Vagina (tissue), 2 donors: ENCODE results near the gene PIP5K1B. TPM values are rescaled to one million over a fixed set of nuclear protein-coding genes. Genes with fewer than 3 reads are reported as not detected.

Experiments
- DNase-seq, 2 donors: peaks; one replicate each; pipeline ENCODE4 v3.0.0-alpha.2; 2017; ENCODE audit errors: extremely low spot score in 2 of 2
- H3K27ac ChIP-seq: fragments of 200-600 bp; sonication (generic); one replicate; pipeline ENCODE4 v1.5.1; 2019
- H3K27me3 ChIP-seq: fragments of 200-600 bp; sonication (generic); one replicate; pipeline ENCODE4 v1.5.1; 2019
- H3K36me3 ChIP-seq, 2 donors: fragments of 200-600 bp; sonication (generic); one replicate each; pipeline ENCODE4 v1.5.1; 2017 to 2019
- H3K4me1 ChIP-seq: fragments of 200-600 bp; sonication (generic); one replicate; pipeline ENCODE4 v1.5.1; 2019
- H3K4me3 ChIP-seq, 2 donors: fragments of 200-600 bp; sonication (generic); 1 replicate in 1 of 2; 2 replicates in 1 of 2; pipeline ENCODE4 v1.5.1; 2016 to 2019
- H3K9me3 ChIP-seq: fragments of 200-600 bp; sonication (generic); one replicate; pipeline ENCODE4 v1.5.1; 2019
- CTCF ChIP-seq, 3 experiments: fragments of 450-650 bp in 2 of 3; fragments of 200-600 bp in 1 of 3; sonication (generic) in 1 of 3; IDR thresholded peaks; one replicate each; pipeline ENCODE4 v1.5.1; 2017 to 2019; ENCODE audit warnings: antibody characterized with exemption in 3 of 3, mild to moderate bottlenecking in 2 of 3, moderate library complexity in 2 of 3
- POLR2A ChIP-seq, 2 donors: fragments of 450-650 bp; IDR thresholded peaks; one replicate each; pipeline ENCODE4 v1.6.1; 2017; ENCODE audit warnings: antibody characterized with exemption in 2 of 2, mild to moderate bottlenecking in 2 of 2, moderate library complexity in 2 of 2
- POLR2AphosphoS5 ChIP-seq, 2 donors: sonication (generic); formaldehyde crosslinking; IDR thresholded peaks; one replicate each; pipeline ENCODE4 v1.9.0; 2017; ENCODE audit warnings: antibody characterized with exemption in 2 of 2, mild to moderate bottlenecking in 2 of 2, low read depth in 1 of 2; ENCODE audit not compliant: insufficient read depth in 1 of 2
- intact Hi-C: fragments of 100-400 bp; cut with DNase I; formaldehyde crosslinking; loops from one replicate; pipeline ENCODE4 v1.15.1; 2023
- total RNA-seq: library from RNA; depleted of rRNA; stranded (reverse); fragments of >200 nt; gene quantifications from one replicate; pipeline ENCODE4 v1.2.3, GENCODE V29; 2016

PIP5K1B gene
- total RNA-seq, 1 donor from 2014 or later: 2.9 TPM

DNA sequence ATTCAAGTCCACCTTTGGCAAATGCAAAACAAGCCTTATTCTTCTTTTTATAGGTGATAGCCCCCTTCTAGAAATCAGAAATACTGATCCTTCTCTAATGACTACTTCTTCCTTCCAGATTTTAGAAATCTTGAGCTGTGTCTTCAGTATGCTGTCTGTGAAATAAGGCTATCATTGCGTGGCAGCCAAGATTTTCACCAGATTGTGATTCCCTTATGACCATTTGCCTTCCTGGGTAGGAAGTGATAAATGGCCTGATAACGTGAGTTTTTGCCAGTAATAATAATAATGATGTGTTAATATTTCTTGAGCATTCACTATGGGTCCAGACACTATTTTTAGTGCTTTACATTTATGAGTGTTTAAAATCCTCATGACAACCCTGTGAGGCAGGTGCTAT, 80.9 kb downstream of the PIP5K1B start:
- H3K27me3 ChIP-seq: no peaks in the 10 kb centered on the region
- no peak for DNase-seq
- H3K27ac ChIP-seq: no peak overlapping the region
- TF ChIP-seq POLR2AphosphoS5 (IDR thresholded peaks at IDR 0.05; ENCODE audit: insufficient read depth in 1 of 2, low read depth in 1 of 2) (no peak), CTCF (IDR thresholded peaks at IDR 0.05) (no peak), POLR2A (IDR thresholded peaks at IDR 0.05) (no peak)
- no peak overlapping the region for H3K4me3 ChIP-seq
- peaks cover 0 to 7% of the 10 kb centered on the region in 2 donors for H3K36me3 ChIP-seq
- intact Hi-C loops: no loop called here
- H3K9me3 ChIP-seq: no peaks in the 10 kb centered on the region
- H3K4me1 ChIP-seq: peaks cover 48% of the 10 kb centered on the region

DNA sequence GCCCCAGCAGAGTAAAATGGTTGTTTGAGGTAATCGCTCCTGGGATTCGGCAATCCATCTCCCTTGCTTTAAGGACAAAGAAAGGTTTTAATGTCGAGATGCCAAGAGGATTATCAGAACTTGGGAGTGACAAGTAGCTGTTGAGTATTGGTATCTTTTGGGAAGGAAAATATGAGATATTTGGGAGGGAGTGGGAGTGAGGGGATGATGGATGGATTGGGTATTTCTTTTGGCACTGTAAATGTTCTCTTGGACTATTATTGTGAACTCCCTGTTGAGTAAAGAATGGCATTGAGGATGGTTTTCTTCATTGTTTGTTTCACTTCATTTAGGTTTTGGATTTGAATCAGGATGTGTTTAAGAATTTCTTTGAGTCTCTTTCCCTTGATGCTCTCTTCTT, 86.1 kb downstream of the PIP5K1B start:
- TF ChIP-seq POLR2A (IDR thresholded peaks at IDR 0.05): no peak
- TF ChIP-seq POLR2AphosphoS5 (IDR thresholded peaks at IDR 0.05; ENCODE audit: insufficient read depth in 1 of 2, low read depth in 1 of 2): no peak
- no peak for TF ChIP-seq CTCF (IDR thresholded peaks at IDR 0.05)
- H3K4me1 ChIP-seq: no peaks in the 10 kb centered on the region
- no peak overlapping the region for H3K27ac ChIP-seq
- no peak for DNase-seq
- intact Hi-C loops: no loop called here
- H3K27me3 ChIP-seq: no peaks in the 10 kb centered on the region
- H3K9me3 ChIP-seq: no peaks in the 10 kb centered on the region
- H3K4me3 ChIP-seq: no peak overlapping the region
- H3K36me3 ChIP-seq: peaks cover 0 to 7% of the 10 kb centered on the region in 2 donors

DNA sequence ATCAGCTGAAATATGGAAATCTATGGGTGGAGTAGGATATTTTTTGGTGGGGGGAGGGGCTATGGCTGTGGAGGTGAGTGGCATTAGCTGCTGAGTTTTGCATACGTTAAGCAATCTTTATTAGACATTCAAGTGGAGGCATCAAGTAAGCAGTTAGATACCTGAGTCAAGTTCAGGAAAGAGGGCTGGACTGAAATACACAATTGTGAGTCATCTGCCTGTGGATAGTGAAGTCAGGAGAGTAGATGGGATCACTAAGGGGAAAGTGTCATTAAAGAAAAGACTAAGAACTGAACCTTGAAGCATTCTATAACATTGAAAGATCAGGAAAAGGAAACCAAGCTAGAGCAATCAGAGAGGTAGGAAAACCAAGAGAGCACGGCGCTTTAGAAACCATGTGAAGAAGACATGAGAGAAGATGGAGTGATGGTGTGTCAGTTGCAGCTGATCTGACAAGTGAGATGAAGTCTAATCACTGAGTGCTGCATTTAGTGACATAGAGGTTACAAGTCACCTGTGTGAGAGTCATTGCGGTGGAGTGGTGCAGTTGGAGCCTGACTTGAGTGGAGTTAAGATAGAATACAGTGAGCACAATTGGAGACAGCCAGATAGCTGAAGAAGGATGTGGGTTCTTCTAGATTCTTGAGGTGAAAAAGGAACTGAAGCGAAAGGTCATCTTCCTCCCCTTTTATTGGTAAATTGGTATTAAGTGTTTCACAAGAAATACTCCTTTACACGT, 88.7 kb downstream of the PIP5K1B start:
- Histone ChIP-seq H3K27me3 (no peaks in the 10 kb centered on the region), H3K4me1 (no peaks in the 10 kb centered on the region), H3K27ac (no peak overlapping the region), H3K4me3 (no peak overlapping the region), H3K9me3 (no peaks in the 10 kb centered on the region), H3K36me3 (no peaks in the 10 kb centered on the region)
- intact Hi-C loops: no loop called here
- TF ChIP-seq CTCF (IDR thresholded peaks at IDR 0.05) (no peak), POLR2AphosphoS5 (IDR thresholded peaks at IDR 0.05; ENCODE audit: insufficient read depth in 1 of 2, low read depth in 1 of 2) (no peak), POLR2A (IDR thresholded peaks at IDR 0.05) (no peak)
- no peak for DNase-seq

- intact Hi-C loops: no loop called here
- H3K27ac ChIP-seq: no peak overlapping the region
- no peaks in the 10 kb centered on the region for H3K9me3 ChIP-seq
Observed at GRCh38 chr9:68794898-68795297, 89.9 kb downstream of the PIP5K1B start.

More at GRCh38 chr9:68794898-68795297, 89.9 kb downstream of the PIP5K1B start:
- H3K36me3 ChIP-seq: no peaks in the 10 kb centered on the region
- H3K4me1 ChIP-seq: no peaks in the 10 kb centered on the region
- no peak for DNase-seq
- no peak overlapping the region for H3K4me3 ChIP-seq
- no peaks in the 10 kb centered on the region for H3K27me3 ChIP-seq
- no peak for TF ChIP-seq CTCF (IDR thresholded peaks at IDR 0.05)
- no peak for TF ChIP-seq POLR2A (IDR thresholded peaks at IDR 0.05)
- TF ChIP-seq POLR2AphosphoS5 (IDR thresholded peaks at IDR 0.05; ENCODE audit: insufficient read depth in 1 of 2, low read depth in 1 of 2): no peak
